GM19240 (cell line): ENCODE measurements around the gene CAPZA3.
"Not testable (repeated sequence)": the region's sequence is repeated elsewhere in the genome, so short reads cannot be mapped to it uniquely, and the experiment has no call there.

ENCODE experiments used
- DNase-seq: peaks from one replicate; pipeline ENCODE4 v3.0.0; 2011; ENCODE audit warnings: low spot score; ENCODE audit not compliant: insufficient read length

The CAPZA3 gene, protein sequence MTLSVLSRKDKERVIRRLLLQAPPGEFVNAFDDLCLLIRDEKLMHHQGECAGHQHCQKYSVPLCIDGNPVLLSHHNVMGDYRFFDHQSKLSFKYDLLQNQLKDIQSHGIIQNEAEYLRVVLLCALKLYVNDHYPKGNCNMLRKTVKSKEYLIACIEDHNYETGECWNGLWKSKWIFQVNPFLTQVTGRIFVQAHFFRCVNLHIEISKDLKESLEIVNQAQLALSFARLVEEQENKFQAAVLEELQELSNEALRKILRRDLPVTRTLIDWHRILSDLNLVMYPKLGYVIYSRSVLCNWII

GRCh38 chr12:18737819-18738218, at the start of gene CAPZA3, which contains the start of gene PLCZ1:
Gene CAPZA3, plus strand, starts transcription at chr12:18738119. Its CDS starts 150 bp downstream, at chr12:18738269.
Gene PLCZ1, minus strand, starts transcription at chr12:18738012. Its CDS starts 641 bp downstream, at chr12:18737371.
- no peak for DNase-seq

GRCh38 chr12:18689771-18690170, 48.1 kb upstream of the CAPZA3 start:
- no peak for DNase-seq

DNA sequence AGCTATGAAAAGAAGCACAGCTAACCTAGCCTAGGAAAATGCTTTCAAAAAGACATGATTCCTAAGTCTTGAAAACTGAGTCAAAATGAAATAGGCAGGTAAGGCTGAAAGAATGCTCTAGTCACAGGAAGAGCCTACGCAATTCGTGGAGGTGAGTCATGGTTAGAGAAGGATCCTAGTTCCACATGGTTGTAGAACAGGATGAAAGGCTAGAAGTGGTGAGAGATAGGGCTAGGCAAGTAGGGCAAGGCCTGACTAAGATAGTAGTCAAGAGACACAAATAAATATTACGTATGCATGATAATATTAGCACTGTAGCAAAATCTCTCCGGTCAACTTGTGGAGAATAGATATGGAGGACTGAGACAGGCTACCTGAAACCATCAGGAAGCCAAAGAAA, 47.3 kb upstream of the CAPZA3 start:
- no peak for DNase-seq

GRCh38 chr12:18693986-18694385, 43.9 kb upstream of the CAPZA3 start:
- DNase-seq: not testable (repeated sequence)

- no peak for DNase-seq
Measured at GRCh38 chr12:18696971-18697602, 40.8 kb upstream of the CAPZA3 start.

GRCh38 chr12:18700271-18700670, 37.6 kb upstream of the CAPZA3 start:
- no peak for DNase-seq

GRCh38 chr12:18703321-18703720, 34.6 kb upstream of the CAPZA3 start:
- no peak for DNase-seq

- DNase-seq: no peak
Measured at GRCh38 chr12:18703911-18704310, 34.0 kb upstream of the CAPZA3 start.

DNA sequence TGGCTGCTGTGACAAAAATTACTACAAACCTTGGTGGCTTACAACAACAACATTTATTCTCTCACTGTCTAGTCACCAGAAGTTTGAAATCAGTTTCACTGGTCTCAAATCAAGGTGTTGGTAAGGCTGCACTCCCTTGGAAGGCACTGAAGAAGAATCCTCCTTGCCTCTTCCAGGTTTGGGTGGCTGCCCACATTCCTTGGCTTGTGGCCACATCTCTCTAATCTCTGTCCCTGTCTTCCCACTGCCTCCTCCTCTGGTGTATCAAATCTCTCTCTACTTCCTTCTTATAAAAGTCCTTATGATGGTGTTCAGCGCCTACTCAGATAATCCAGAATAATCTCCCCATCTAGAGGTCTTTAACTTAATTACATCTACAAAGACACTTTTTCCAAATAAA, 31.1 kb upstream of the CAPZA3 start:
- DNase-seq: no peak

- DNase-seq: no peak
Measured at GRCh38 chr12:18716236-18716635, 21.7 kb upstream of the CAPZA3 start.

DNA sequence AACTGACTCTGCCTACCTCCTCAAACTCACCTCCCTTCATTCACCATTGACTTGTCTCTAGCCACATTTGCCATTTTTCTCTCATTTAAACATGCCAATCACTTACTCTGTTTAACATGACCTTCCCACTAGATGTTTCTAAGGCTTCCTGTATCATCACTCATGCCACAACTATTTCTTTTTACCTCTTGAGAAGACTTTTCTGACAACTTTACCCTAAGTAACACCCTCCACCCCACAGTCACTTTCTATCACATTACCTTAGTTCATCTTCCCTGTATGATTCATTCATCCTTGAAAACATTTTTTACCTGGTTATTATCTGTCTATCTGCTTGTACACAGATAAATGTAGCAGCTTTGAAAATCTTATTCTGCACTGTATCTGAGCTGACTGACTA, 19.5 kb upstream of the CAPZA3 start:
- DNase-seq: no peak

DNA sequence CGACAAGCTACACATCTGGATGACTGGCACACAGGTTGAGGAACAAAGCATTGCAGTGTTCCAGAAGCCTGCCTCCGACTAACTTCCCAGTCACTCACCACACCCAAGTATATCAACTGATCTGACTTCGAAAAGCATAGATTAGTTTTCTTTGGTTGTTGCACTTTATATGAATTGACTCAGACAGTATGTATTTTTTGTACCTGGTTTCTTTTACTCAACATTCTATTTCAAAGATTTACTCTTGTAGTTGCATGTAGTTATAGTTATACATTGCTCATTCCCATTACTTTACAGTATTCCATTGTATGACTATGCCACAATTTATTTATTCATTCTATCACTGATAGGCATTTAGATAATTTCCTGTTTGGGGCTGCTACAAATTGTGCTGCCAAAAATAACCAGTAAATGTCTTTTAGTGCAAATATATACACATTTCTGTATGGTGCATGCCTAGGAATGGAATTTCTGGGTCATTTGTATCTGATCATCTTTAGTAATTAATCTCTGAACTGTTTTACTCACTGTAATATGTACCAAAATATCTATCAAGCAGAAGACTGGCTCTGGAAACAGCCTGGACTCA, 17.9 kb upstream of the CAPZA3 start:
- no peak for DNase-seq

DNA sequence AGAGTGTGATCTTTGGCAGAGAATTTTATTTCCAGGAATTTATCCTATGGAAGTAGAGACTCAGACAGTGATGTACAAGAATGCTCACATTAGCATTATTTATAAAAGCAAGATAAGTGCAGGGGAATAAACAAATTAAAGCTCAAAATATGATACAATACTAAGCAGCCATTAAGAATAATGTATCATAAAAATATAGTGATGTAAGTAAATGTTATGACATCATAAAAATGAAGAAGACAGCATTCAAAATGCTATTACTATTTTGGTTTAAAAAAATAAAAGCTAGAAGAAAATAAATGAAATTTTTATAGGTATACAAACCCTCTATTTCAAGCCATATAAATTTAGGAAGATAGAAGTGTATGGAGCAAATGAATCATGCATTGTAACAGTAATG, 17.2 kb upstream of the CAPZA3 start:
- no peak for DNase-seq

GRCh38 chr12:18721452-18721851, 16.5 kb upstream of the CAPZA3 start:
- no peak for DNase-seq

DNA sequence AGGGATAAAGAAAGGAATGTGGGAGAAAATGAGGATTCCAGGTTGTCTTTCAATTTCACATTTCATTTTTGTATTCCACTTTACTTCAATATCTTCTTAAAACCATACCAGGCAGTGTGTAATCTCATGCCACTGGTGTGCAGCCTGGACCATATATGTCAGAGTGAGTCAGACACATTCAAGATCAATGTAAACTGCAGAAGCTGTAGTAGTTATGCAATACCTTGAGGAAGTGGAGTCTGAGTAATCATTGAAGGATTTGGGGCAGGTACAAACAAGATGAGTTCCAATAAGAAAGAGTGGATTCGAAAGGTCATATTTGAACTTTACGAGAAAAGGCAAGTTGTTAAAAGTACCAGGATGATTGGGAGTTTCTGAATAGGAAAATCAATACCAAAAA, 14.2 kb upstream of the CAPZA3 start:
- DNase-seq: no peak

DNA sequence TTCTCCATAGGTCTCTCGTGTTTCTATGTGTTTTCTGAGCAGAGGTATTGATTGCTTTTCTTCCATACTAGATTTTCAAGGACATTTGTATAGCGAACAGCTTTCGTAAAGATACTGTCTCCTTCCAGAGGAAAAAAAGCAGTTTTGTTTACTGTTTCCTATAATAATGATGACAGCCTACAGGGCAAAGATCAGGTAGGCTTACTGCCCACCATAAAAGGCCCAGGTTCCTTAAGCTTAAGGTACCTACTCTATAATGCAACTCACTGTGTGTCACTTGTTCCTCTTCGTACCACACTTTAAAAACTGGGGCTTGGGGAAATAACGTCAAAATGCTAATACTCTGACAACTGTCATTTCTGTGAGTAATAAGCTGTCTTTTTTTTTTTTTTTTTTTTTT, 6.8 kb upstream of the CAPZA3 start:
- DNase-seq: no peak

- no peak for DNase-seq
Measured at GRCh38 chr12:18747895-18748294, 10.0 kb downstream of the CAPZA3 start.

GRCh38 chr12:18749386-18749957, 11.6 kb downstream of the CAPZA3 start:
- no peak for DNase-seq

DNA sequence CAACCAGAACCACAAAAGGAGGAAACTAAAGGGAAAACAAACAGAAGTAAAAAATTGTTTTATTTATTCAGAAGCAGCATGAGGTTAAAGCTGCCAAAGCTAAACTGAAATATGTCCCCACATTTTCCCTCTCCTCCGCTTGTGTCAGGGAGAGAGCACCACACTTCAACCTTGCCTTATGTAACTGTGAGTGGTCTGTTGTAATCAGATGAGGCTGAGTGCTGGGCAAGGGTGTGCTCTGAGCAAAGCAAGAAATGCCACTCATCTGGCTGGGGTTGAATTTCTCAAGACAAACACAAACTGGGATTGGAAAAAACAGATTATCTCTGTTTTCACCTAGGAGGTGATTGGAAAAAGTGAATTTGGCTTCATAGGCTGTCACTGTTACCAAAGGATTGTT, 12.2 kb downstream of the CAPZA3 start:
- DNase-seq: no peak

DNA sequence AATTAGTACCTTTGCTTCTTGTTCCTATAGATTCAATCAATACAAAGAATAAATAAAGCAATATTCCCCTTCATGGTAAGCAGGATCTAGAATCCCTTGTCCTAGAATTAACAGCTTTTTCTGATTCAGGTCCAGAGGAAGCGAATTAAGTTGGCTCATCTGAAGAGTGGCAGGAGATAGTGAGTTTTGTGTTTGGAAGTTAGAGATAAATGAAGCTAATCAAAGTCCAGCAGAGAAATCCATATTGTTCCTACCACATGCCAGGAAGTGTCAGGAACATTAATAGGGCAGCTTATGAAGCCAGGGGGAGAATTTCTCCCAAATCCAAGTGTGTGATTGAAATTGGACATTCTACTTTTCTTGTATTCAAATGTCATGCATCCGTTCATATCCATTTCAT, 13.9 kb downstream of the CAPZA3 start:
- no peak for DNase-seq

DNA sequence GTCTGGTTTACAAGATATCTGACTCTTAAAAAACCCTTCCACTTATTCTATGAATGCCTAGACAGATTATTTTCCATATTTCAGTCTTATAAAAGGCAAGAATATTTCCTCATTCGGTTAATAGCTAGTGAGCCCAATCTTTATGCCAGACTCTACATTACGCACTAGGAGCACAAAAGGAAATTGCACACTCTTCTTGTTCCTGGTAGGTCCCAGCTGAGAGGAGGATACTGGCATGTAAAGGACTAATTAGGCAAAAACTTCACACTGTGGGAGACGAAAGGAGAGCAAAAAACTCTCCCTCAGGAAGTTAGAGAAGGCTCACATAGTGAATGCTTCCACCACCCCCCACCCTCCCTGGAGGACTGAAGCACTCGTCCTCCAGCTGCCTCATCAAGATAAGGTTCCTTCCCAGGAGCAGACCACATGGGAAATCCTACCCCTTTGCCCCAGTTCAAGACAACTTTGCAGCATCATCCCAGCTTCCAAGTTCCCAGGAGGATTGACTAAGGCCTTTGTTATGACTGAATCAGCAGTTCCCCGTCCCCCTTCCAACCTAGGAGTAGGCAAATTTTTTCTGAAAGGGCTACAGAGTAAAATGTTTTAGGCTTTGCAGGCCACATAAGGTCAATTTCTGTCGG, 14.5 kb downstream of the CAPZA3 start:
- DNase-seq: no peak

GRCh38 chr12:18752947-18753346, 15.0 kb downstream of the CAPZA3 start:
- DNase-seq: no peak
